Measurements from ENCODE around the gene TRAF2. TPM values are rescaled to one million over a fixed set of nuclear protein-coding genes. Genes with fewer than 3 reads are reported as not detected.

TRAF2 gene
- total and polyA plus RNA-seq, 2 of the 8 experiments (the other 6 are each of a cell fraction or from before 2014, with no cell fraction given) = 26.9 to 50.2 TPM

DNA sequence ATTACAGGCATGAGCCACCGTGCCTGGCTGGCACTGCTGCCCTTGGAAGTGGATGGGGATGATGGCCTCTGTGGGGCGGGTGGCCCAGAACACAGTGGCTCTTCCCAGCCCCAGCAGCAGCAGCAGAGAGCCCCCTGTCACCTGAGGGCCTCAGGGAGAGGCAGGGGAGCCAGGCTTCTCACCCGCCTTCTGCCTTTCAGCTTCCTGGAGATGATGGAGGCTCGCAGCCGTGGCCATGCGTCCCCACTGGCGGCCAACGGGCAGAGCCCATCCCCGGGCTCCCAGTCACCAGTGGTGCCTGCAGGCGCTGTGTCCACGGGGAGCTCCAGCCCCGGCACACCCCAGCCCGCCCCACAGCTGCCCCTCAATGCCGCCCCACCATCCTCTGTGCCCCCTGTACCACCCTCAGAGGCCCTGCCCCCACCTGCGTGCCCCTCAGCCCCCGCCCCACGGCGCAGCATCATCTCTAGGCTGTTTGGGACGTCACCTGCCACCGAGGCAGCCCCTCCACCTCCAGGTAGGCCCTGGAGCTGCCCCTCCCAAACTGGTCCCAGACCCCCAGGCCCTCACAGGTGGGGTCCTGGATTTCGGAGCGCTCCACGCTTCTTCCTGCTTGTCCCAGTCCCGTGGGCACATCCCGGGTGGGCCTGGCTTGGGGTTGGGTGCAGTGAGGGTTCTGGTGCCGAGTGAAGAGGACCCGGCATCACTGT is 49.0 kb upstream of the TRAF2 start:
- no peak overlapping the region for H2BK12ac ChIP-seq (ENCODE audit: low read depth, low read length)
- no peak overlapping the region for H2BK120ac ChIP-seq (replicated peaks; ENCODE audit: low read depth, low read length)
- H3K18ac ChIP-seq (ENCODE audit: extremely low read depth, low read length) = no peak overlapping the region
- H2AFZ ChIP-seq (ENCODE audit: low read length) = no peak overlapping the region
- H3K9me3 ChIP-seq (ENCODE audit: insufficient read depth in 2 of 2, low read depth in 1 of 2, low read length in 1 of 2) = no peaks in the 10 kb centered on the region
- no peaks in the 10 kb centered on the region for H3K27me3 ChIP-seq (replicated peaks in 1 of 4; ENCODE audit: control insufficient read depth in 3 of 4, extremely low read depth in 1 of 4, insufficient read depth in 3 of 4, low read length in 3 of 4)
- H3K56ac ChIP-seq (replicated peaks; ENCODE audit: insufficient read length, low read depth, low read length) = no peak overlapping the region
- H3K4me3 ChIP-seq (ENCODE audit: extremely low read depth in 1 of 4, insufficient read depth in 2 of 4, low read depth in 3 of 4, low read length in 4 of 4) = no peak overlapping the region
- H3K36me3 ChIP-seq (ENCODE audit: control insufficient read depth in 2 of 4, insufficient read depth in 4 of 4, low read length in 3 of 4) = peaks cover 0 to 29% (median 4%) of the 10 kb centered on the region in 4 experiments; a peak in 3 of 8 replicates
- POLR2A ChIA-PET (ENCODE audit: partially characterized antibody) = interaction anchor here (0.7 to 20.5 kb wide), 7 partner anchors 9 to 107 kb away, joined by 3 to 248 read pairs (median 4); partner anchors contain the start of gene MAMDC4
- no peak overlapping the region for H3K14ac ChIP-seq (ENCODE audit: insufficient read length)
- no peak overlapping the region for H3K4ac ChIP-seq (replicated peaks; ENCODE audit: insufficient read length, low read depth, low read length)
- H2AK5ac ChIP-seq (ENCODE audit: low read depth, low read length) = no peak overlapping the region
- peaks cover 0 to 6% of the 10 kb centered on the region in 2 experiments for H4K20me1 ChIP-seq (replicated peaks in 1 of 2; ENCODE audit: control insufficient read depth in 1 of 2, insufficient read depth in 2 of 2, low read length in 2 of 2)
- no peak for DNase-seq (ENCODE audit: low read depth in 1 of 2, low spot score in 2 of 2)
- H2BK20ac ChIP-seq (ENCODE audit: low read length) = no peak overlapping the region
- H3K4me2 ChIP-seq (ENCODE audit: insufficient read depth in 1 of 2, low read depth in 2 of 2, low read length in 2 of 2) = no peak overlapping the region
- no peaks in the 10 kb centered on the region for H3K23me2 ChIP-seq (ENCODE audit: low read depth, low read length)
- H2BK15ac ChIP-seq (ENCODE audit: low read length) = no peak overlapping the region
- no peak overlapping the region for H3K9ac ChIP-seq (replicated peaks in 1 of 4; ENCODE audit: extremely low read depth in 1 of 4, low read depth in 3 of 4, low read length in 3 of 4)
- H3K27ac ChIP-seq (ENCODE audit: low read depth, low read length) = no peak overlapping the region
- no peak overlapping the region for H2BK5ac ChIP-seq (ENCODE audit: low read depth, low read length)
- H3K4me1 ChIP-seq (replicated peaks in 1 of 4; ENCODE audit: control insufficient read depth in 3 of 4, insufficient read depth in 4 of 4, low read length in 3 of 4) = peaks cover 5 to 21% (median 14%) of the 10 kb centered on the region in 4 experiments
- H4K91ac ChIP-seq (replicated peaks; ENCODE audit: insufficient read length, low read length) = no peak overlapping the region
- no peaks in the 10 kb centered on the region for H3K79me1 ChIP-seq (ENCODE audit: low read depth, low read length)
- WGBS, 2 experiments (ENCODE audit: extremely low coverage in 1 of 2, insufficient coverage in 1 of 2, insufficient read length in 1 of 2, insufficient replicate concordance in 2 of 2, low coverage in 1 of 2, low lambda C conversion rate in 2 of 2, missing lambda C conversion rate in 1 of 2) = 98% methylated on average over 9 of the region's 27 CpGs; no CpG with 5 or more reads in 1 of the 2 experiments
- no peak overlapping the region for H4K8ac ChIP-seq (ENCODE audit: extremely low read depth, insufficient read depth, low read length)
- FAIRE-seq = no peak
- H3K23ac ChIP-seq (ENCODE audit: insufficient read length) = no peak overlapping the region
- no peaks in the 10 kb centered on the region for H3K79me2 ChIP-seq (ENCODE audit: control insufficient read depth in 1 of 2, insufficient read depth in 2 of 2, low read length in 2 of 2)
- CTCF ChIA-PET (ENCODE audit: partially characterized antibody) = interaction anchor here (0.6 to 8.9 kb wide), 5 partner anchors 16 to 232 kb away, joined by 3 to 131 read pairs (median 4); no protein-coding TSS in a partner anchor
- H4K5ac ChIP-seq (ENCODE audit: insufficient read length, low read depth, low read length) = no peak overlapping the region
- TF ChIP-seq YY1 (IDR thresholded peaks at IDR 0.05; ENCODE audit: low read depth, low read length) (no peak), SUZ12 (IDR thresholded peaks at IDR 0.05; ENCODE audit: low read length) (no peak), CBX5 (IDR thresholded peaks at IDR 0.05; ENCODE audit: low read depth, low read length) (no peak)

Data from H1 (cell line).